Subcutaneous abdominal adipose tissue (tissue), 5 donors: ENCODE data around the gene CCDC137.

Experiments used
- H3K27ac ChIP-seq: one replicate; pipeline ENCODE4 v1.7.0; 2013; ENCODE audit warnings: low read depth, mild to moderate bottlenecking, inconsistent platforms, low read length, moderate library complexity
- H3K27me3 ChIP-seq, 5 donors: one replicate each; pipeline ENCODE4 v1.7.0; 2013; ENCODE audit warnings: low read length in 5 of 5, inconsistent platforms in 1 of 5; ENCODE audit not compliant: control insufficient read depth in 5 of 5, insufficient read depth in 4 of 5
- H3K36me3 ChIP-seq, 5 donors: one replicate each; pipeline ENCODE4 v1.7.0; 2013; ENCODE audit warnings: low read length in 5 of 5; ENCODE audit not compliant: control insufficient read depth in 5 of 5, insufficient read depth in 5 of 5
- H3K4me1 ChIP-seq, 5 donors: one replicate each; pipeline ENCODE4 v1.7.0; 2013; ENCODE audit warnings: low read length in 5 of 5, mild to moderate bottlenecking in 3 of 5, moderate library complexity in 1 of 5; ENCODE audit not compliant: control insufficient read depth in 5 of 5, insufficient read depth in 5 of 5
- H3K4me3 ChIP-seq, 5 donors: one replicate each; pipeline ENCODE4 v1.7.0; 2013; ENCODE audit warnings: low read length in 5 of 5, low read depth in 1 of 5
- H3K9ac ChIP-seq, 5 donors: one replicate each; pipeline ENCODE4 v1.7.0; 2013; ENCODE audit warnings: low read length in 5 of 5, mild to moderate bottlenecking in 4 of 5, moderate library complexity in 3 of 5
- H3K9me3 ChIP-seq, 5 donors: one replicate each; pipeline ENCODE4 v1.7.0; 2013; ENCODE audit warnings: low read length in 5 of 5; ENCODE audit not compliant: control insufficient read depth in 5 of 5
- donor health status: healthy.
- donor health status: healthy.
- donor health status: healthy.
- donor health status: healthy.
- donor health status: healthy.

CCDC137 gene

DNA sequence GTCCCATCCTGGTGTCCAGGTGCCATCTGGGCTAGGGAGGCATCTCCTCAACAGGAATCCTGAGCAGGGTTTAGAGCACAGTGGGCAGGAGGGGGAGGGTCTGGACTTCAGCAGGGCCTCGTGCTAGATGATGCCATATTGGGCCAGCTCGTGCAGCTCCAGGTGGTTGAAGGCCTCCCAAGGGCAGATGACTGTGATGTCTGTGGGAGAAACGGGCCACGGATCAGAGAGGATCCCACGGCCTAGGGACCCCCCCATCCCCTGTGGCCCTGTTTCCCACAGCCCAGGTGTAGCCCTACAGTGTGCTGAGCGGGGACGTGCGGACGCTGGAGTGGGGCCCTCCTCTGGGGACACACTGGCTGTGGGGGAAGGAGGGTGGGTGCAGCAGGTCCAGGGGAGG is 15.6 kb upstream of the CCDC137 start:
- H3K27me3 ChIP-seq, result peaks cover 16 to 33% (median 29%) of the 10 kb centered on the region in 5 donors
- no peak overlapping the region for H3K4me3 ChIP-seq
- H3K4me1 ChIP-seq, result peaks cover 0 to 22% (median 19%) of the 10 kb centered on the region in 5 donors
- H3K9ac ChIP-seq, result no peak overlapping the region
- no peak overlapping the region for H3K27ac ChIP-seq
- peaks cover 0 to 4% (median 0%) of the 10 kb centered on the region in 5 donors for H3K9me3 ChIP-seq
- H3K36me3 ChIP-seq, result no peaks in the 10 kb centered on the region

DNA sequence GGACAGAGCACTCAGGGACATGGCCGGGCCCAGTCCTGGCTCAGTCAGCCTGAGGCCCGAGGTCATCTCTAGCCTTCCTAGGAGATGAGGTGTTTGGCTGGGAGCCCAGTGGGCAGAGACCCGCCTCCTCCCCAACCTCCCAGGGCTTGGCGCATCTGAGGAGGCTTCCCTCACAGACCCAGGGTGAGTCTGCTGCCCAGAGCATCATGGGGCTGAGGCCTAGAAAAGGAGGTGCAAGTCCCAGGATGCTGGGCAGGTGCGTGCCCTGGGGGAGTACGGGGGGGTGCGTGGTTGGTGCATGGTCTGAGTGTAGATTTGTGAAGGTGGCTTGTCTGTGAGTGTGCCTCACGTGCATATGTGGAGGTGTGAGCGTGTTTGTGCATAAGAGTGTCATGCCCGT is 14.8 kb upstream of the CCDC137 start:
- peaks cover 0 to 4% (median 0%) of the 10 kb centered on the region in 5 donors for H3K9me3 ChIP-seq
- no peak overlapping the region for H3K9ac ChIP-seq
- H3K36me3 ChIP-seq, result no peaks in the 10 kb centered on the region
- H3K27ac ChIP-seq, result no peak overlapping the region
- no peak overlapping the region for H3K4me3 ChIP-seq
- peaks cover 16 to 33% (median 29%) of the 10 kb centered on the region in 5 donors for H3K27me3 ChIP-seq
- H3K4me1 ChIP-seq, result peaks cover 0 to 28% (median 19%) of the 10 kb centered on the region in 5 donors

DNA sequence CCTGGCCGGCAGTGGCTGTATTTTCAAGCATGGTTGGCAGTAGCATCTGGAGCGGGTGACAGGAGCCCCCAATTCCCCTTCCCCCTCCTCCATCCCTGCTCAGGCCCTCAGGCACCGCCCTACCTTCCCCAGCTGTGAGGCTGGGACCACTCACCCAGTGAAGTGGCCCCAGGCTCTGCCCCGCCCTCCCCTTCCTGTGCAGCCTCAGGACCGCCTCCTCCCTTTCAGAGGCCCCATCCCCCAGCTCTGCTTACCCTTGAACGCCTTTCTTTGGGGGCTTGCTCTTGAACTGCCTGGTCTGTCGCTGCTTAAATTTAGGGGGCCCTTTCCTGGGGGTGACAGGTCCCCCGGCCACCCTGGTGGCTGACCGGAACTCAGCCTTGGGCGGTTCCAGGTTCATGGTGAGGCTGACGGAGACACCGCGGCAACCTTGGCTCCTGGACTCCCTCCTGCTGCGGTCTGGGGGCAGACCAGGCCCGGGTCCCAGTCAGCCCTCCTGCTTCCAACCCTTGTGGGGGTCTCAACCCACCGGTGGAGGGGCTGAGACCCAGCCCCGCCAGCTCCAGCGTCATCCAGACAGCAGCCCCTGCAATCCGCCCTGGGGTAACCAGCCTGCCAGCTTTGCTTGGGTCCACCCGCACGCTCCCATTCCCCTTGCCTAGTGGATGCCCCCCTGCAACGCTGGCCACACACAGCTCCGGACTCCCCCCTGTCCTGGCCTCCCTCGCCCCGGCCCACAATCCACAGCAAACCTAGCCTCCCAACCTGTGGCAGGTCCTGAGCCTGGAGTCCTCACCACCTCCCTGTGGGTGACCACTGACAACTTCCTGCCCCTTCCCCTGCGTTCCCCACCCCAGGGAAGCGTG is 13.4 kb upstream of the CCDC137 start:
- no peaks in the 10 kb centered on the region for H3K36me3 ChIP-seq
- H3K4me1 ChIP-seq, result peaks cover 0 to 29% (median 21%) of the 10 kb centered on the region in 5 donors
- H3K9me3 ChIP-seq, result peaks cover 0 to 4% (median 0%) of the 10 kb centered on the region in 5 donors
- peak overlapping the region in 1 of 5 donors; percentile 43 for H3K9ac ChIP-seq
- peaks cover 3 to 23% (median 20%) of the 10 kb centered on the region in 5 donors for H3K27me3 ChIP-seq
- peak overlapping the region in 1 of 5 donors; percentile 13 for H3K4me3 ChIP-seq
- no peak overlapping the region for H3K27ac ChIP-seq

DNA sequence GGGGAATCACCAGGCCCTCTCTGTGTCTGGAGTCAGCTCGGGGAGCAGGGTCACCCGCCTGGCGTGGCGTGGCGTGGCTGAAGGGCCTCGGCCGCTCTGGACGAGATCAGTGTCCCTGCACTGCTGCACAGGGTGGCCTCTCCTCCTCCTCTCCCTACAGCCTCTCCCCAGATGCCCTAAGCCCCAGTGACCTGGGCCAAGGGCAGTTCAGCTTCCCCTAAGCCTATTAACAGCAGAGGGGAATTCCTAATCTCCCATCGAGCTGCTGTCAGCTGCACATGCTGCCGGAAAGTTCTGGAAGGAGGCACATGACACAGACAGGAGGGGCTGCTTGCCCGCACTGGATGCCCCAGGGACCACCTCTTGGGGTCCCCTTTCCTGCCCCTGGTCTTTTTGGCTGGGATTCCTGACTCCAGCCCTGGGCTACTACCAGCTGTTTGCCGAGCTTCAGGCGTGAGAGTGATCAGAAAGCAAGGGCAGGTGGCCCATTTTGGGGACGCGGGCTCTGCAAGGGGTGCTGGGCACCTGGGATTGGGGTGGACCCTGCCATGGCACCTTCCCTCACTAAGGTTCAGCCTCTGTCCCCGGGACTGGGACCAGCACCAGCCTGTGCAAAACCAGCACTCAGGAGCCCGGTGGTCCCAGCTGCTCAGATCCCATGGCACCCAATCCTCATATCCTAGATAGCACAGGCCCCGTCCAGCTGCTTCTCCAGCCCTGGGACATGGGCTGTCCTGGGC is 11.0 kb upstream of the CCDC137 start:
- Histone ChIP-seq H3K4me1 (peaks cover 0 to 37% (median 29%) of the 10 kb centered on the region in 5 donors), H3K27ac (no peak overlapping the region), H3K4me3 (no peak overlapping the region), H3K27me3 (peaks cover 0 to 14% (median 3%) of the 10 kb centered on the region in 5 donors), H3K36me3 (no peaks in the 10 kb centered on the region), H3K9ac (peak overlapping the region in 1 of 5 donors; percentile 13), H3K9me3 (no peaks in the 10 kb centered on the region)

DNA sequence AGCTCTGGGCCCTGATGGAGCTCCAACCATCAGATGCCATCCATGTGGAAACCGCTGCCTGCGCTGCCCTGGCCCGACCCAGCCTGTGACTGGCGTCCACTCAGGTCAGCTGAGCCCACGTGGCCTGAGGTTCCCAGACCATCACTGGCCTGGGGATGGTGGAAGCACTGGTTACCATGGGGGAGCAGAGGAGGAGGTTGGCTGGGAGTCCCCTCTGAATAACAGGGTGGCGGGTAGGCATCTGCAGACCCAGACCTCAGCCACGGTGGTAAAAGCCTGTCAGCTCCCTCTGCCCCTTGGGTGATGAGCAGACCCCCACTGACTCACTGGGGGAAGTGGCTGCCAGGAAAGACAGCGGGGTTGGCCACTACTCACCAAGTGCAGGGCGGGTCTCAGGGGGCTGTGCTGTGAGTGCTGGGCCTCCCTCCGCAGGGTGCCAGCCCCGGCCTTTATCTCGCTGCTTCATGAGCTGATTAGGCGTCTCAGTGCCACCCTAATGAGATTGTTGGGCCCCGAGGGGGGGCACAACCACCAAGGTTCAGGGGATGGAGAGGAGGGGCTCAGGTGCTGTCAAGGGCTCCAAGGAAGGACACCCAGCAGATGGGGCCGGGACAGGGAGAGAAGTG is 10.3 kb upstream of the CCDC137 start, which contains the start of gene PDE6G:
Gene PDE6G (minus strand): TSS at position 425 of the 626 bp plus-strand sequence. CDS start 3,237 bp downstream, outside the sequence.
- no peaks in the 10 kb centered on the region for H3K36me3 ChIP-seq
- H3K4me3 ChIP-seq, result no peak within 1 kb of the TSS
- no peak within 1 kb of the TSS for H3K27ac ChIP-seq
- H3K27me3 ChIP-seq, result peaks cover 0 to 7% (median under 1%) of the 10 kb centered on the region in 5 donors
- H3K9me3 ChIP-seq, result no peaks in the 10 kb centered on the region
- peak within 1 kb of the TSS in 1 of 5 donors; percentile 13 for H3K9ac ChIP-seq
- peaks cover 0 to 37% (median 29%) of the 10 kb centered on the region in 5 donors for H3K4me1 ChIP-seq

- no peaks in the 10 kb centered on the region for H3K9me3 ChIP-seq
- no peaks in the 10 kb centered on the region for H3K36me3 ChIP-seq
- H3K27me3 ChIP-seq, result peaks cover 0 to 1% (median 0%) of the 10 kb centered on the region in 5 donors
- H3K9ac ChIP-seq, result no peak overlapping the region
- H3K27ac ChIP-seq, result no peak overlapping the region
- no peak overlapping the region for H3K4me3 ChIP-seq
- peaks cover 0 to 37% (median 29%) of the 10 kb centered on the region in 5 donors for H3K4me1 ChIP-seq
These were observed 9.7 kb upstream of the CCDC137 start for GRCh38 chr17:81656835-81657234.

DNA sequence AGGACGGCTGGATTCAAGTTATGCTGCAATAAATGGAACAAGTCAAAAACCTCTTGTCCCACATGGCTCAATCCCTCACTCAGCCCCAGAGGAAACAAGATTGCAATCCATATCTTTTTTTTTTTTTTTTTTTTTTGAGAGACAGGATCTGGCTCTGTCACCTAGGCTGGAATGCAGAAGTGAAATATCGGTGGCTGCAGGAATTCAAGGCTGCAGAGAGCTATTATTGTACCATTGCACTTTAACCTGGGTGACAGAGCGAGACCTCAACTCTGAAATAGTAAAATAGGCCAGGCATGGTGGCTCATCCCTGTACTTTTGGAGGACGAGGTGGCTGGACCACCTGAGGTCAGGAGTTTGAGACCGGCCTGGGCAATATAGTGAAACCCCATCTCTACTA is 7.5 kb upstream of the CCDC137 start:
- Histone ChIP-seq H3K4me3 (no peak overlapping the region), H3K4me1 (peaks cover 0 to 39% (median 28%) of the 10 kb centered on the region in 5 donors), H3K27ac (no peak overlapping the region), H3K36me3 (no peaks in the 10 kb centered on the region), H3K9me3 (no peaks in the 10 kb centered on the region), H3K27me3 (no peaks in the 10 kb centered on the region), H3K9ac (no peak overlapping the region)

DNA sequence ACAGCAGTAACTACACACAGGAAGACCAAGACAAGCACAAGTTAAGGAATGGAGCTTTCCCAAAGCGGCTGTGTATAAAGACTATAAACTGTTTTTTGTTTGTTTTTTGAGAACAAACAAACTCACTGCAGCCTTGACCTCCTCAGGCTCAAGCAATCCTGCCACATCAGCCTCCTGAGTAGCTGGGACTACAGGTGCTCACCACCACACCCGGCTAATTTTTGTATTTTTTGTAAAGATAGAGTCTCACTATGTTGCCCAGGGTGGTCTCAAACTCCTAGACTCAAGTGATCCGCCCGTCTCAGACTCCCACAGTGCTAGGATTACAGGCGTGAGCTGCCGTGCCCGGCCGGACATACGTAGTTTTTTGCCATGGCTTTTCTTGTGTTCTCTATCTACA is 6.1 kb upstream of the CCDC137 start:
- Histone ChIP-seq H3K4me3 (no peak overlapping the region), H3K9me3 (no peaks in the 10 kb centered on the region), H3K9ac (no peak overlapping the region), H3K27me3 (no peaks in the 10 kb centered on the region), H3K36me3 (peaks cover 0 to 7% (median 3%) of the 10 kb centered on the region in 5 donors), H3K27ac (no peak overlapping the region), H3K4me1 (peaks cover 0 to 42% (median 36%) of the 10 kb centered on the region in 5 donors)

GRCh38 chr17:81662002-81662401 is 4.5 kb upstream of the CCDC137 start:
- Histone ChIP-seq H3K27ac (no peak overlapping the region), H3K9me3 (no peaks in the 10 kb centered on the region), H3K27me3 (no peaks in the 10 kb centered on the region), H3K9ac (no peak overlapping the region), H3K4me3 (no peak overlapping the region), H3K36me3 (peaks cover 0 to 7% (median 3%) of the 10 kb centered on the region in 5 donors), H3K4me1 (peaks cover 3 to 42% (median 33%) of the 10 kb centered on the region in 5 donors)
